GM18507 (cell line): ENCODE results near the gene IPPK.

ENCODE experiments used
- DNase-seq: peaks from one replicate; pipeline ENCODE4 v3.0.0; 2011; ENCODE audit warnings: low read depth; ENCODE audit not compliant: insufficient read length; ENCODE audit errors: extremely low spot score
- FAIRE-seq: peaks from 2 replicates; lab custom pipeline; 2011; peaks lifted over from hg19 to GRCh38; lab: Jason Lieb, UNC

Gene IPPK

DNA sequence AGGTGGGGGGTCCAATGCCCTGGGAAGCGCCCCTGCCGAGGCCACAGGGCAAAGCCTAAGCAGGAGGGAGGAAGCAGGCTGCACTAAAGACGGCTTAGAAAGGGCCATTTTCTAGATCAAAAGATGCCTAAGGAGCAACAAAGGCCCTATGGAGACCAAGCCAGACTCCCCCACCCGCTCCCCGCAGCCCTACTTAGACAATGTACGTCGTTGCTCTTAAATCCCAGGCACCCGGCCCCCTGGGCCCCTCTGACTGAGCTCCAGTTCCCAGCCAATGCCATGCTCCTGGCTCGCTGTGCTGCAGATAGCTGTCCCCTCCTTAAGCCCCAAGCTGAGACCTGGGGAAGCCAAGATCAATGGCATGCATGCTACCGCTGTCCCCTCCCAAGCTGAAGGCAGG is 10.3 kb downstream of the IPPK start:
- DNase-seq (no peak), FAIRE-seq (no peak)

DNA sequence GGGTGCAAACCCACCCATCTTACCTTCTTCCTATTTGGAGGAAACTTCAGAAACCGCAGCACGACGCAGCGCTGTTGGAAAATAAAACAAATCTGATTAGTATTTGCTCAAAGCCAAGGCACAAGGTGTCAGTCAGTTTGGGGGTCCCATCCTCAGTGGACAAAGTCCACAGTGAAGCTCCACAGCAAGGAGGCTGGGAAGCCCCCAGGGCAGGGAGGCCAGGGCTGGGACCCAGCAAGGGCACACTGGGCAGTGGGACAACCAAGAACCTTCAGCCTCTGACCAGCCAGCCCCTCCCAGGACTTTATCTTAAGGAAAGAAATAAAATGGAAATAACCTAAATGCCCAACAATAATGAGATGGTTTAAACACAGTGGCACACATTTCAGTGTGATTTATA is 11.3 kb downstream of the IPPK start:
- FAIRE-seq (no peak), DNase-seq (no peak)

DNA sequence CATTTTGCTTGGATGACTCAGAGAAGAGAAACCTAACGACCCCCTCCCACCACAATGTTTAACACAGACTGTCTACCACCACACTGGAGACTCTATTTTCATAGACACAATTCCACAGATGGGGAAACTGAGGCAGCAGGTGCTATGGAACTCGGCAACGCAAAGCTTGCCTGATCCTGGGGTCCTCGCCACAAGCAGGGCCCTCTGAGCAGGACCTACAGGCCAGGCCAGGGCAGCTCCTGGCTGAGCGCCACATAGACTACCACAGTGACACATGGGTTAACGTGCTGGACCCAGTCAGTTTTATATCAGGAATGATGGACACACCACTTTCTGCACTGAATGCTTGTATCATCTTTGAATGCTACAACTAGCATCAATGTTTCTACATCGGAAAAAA is 11.8 kb downstream of the IPPK start:
- DNase-seq = no peak
- FAIRE-seq = no peak

DNA sequence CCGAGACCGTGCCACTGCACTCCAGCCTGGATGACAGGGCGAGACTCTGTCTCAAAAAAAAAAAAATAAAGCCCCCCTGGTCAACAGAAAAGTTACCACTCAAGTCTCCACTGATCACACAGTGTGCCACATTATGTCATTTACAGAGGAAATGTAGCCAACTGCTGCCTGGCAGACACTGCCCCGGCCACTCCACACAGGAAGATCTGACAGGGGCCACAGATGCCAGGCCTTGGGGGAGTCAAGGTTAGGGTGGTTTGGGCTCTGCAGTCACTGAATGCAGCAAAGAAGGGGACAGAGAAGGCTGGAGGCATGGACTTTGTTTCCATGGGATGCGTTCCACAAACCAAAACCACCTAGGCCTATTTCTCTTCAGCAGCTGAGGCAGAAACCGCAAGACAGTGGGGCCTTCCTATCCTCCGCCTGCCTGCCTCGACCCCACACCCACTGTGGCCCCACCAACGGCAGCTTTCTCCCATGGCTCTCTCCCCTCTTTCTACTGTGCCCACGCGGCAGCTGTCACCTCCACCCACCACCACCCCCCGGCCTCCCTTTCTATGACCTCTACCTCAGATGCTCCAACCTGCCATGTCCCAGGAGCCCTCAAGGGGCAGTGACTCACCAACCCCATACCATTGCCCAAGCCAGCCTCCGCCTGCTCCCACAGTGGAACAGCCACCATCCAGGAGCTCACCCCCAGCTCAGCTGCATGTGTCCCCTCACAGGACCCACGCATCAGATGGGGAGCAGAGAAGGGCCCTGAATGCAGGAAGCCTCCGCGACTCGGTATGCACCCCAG is 12.4 kb downstream of the IPPK start:
- FAIRE-seq = no peak
- no peak for DNase-seq

DNA sequence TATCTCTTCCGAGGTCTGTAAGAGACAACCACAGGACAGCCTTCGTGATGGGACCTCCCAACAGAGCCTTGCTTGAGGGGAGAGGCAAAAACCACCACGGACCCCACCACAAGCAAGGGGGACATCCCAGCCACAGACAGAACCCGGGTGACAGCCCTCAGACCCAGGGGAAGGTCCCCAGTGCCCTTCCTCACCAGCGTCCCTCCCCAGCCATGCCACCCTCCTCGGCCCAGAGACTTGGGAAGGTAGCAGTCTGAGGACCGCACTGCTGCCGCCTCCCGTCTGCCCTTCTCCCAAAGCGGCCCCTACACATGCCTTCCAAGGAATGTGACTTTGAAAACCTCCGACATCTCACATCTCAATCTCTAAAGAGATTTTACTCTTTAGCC is 13.4 kb downstream of the IPPK start:
- DNase-seq (no peak), FAIRE-seq (no peak)

DNA sequence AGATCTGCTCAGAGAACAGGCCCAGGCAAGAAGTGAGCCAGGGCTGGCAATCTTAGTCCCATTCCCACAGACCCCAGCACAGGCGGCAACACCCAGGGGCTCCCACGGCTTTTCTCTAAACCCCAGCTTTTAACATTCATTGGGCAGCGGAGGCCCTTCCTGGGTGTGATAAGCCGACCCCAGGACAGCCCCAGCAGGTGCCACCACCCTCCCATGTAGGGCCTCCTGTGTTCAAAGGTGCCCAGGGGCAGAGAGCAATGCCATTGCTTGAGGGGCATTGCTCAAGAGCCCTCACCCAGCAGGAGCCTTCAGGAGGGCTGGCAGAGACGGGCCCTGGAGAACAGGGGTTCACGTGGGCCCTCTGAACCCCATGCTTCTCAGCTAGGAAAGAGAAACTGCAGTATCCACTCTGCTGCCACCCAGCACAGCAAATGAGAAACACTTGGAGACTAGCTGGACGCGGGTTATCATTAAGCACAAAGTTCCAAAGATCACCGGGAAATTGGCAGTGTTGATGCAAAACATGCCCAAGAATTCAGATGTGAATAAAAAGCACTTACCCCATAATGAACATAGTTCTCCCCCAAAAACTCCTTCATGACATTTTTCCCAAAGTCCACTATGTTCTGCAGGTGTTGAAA is 13.9 kb downstream of the IPPK start:
- no peak for FAIRE-seq
- DNase-seq = no peak

DNA sequence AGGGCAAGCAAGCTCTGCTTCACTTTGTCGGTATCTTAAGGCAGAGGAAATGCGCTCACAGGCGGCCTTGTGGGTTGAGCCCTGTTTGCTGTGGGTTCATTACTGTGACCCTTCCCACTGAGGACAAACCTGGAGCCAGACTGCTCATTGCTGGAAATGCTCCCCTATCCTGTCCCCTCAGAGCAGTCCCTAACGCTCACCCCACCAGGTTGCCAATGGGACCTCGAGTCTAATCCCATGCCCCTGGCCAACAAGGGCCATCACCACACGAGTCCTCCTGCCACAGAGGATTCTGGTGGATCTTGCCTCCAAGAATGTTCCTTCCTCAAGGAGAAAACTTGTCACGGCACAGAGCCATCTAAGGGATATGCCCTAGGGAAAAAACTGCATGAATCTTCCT is 14.6 kb downstream of the IPPK start:
- DNase-seq (no peak), FAIRE-seq (no peak)

DNA sequence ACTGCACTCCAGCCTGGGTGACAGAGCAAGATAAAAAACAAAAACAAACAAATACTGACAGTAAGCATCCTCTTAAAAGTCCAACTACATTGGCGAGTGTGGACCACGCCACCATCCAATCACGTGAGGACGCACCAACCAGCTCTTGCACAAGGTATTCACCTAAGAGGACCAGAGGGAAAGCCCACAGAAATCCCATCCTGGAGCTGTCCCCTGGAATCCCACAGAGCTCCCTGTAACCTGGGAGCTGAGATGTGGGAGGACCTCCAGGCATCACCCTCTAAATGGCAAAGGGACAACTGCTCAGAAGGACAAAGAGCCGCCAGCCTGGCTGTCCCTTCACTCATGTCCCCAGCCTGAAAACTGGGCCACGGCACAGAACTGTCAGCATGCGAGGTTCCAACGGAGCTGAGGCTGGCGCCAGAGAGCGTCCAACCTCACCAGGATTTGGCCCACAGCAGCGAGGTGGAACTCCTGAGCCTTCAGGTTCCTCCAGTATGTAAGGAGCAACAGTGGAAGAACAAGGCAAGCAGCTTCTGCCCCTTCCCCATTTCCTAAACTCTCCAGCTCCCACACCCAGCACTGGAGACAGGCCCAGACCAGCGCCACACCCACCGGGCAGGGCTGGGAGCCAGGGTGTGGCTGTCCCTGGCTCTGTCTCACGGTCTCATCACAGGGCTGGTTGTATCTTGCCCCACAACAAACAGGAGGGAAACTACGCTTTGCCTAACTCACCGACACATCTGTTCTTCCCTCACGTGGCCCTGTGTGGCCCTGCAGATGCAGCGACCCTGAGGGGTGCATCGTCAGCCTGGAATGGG is 15.2 kb downstream of the IPPK start:
- no peak for FAIRE-seq
- no peak for DNase-seq

DNA sequence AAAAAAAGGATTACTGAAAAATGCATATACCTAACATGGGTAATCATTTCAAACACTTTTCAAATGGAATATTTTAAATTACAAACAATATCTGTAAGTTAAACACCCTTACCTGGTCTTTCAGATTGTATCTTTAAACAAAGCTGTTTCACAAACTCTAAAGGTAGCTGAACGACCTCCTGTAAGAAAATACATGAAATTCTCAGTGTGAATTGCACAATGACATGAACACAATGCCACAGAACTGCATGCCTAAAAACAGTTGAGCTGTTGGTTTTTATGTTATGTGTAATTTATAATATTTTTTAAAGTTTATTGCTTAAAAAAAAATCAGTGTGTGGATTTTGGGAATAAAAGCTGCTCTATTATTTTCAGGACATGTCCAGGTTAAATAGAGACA is 17.5 kb downstream of the IPPK start:
- DNase-seq = no peak
- no peak for FAIRE-seq

DNA sequence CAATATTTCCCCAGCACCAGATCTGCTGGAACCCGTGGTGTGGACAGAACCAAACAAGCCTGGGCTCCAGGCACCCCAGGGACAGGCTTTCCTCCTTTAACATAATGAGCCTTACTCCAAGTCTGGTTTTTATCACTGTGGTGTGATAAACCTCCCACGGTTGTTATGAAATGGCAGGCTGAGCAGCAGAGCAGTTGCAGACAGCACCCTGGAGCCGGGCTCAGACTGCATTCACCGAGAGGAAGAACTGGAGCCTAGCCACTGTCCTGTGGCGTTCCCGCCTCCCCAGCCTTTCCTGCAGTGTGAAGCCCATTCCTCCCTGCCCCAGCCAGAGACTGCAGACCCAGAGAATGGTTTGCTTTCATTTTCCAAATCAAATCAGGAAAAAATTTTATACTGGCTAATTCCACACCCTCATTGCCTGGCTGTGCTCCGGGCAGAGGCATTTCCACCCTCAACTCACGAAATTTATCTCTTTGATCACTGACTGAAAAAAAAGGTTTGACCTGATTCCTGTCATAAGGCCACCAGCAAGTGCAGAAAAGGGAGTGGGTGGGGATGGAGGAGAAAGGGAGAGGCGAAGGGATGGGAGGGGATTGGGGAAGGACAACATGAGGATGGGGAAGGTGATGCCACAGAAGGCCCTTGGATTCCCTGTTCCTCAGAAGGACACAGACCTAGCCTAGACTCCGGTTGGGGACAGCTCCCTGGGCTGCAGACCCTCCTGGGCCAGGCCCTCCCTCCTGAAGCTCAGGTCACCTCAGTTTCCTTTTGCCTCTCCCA is 18.9 kb downstream of the IPPK start:
- DNase-seq = no peak
- FAIRE-seq = no peak

DNA sequence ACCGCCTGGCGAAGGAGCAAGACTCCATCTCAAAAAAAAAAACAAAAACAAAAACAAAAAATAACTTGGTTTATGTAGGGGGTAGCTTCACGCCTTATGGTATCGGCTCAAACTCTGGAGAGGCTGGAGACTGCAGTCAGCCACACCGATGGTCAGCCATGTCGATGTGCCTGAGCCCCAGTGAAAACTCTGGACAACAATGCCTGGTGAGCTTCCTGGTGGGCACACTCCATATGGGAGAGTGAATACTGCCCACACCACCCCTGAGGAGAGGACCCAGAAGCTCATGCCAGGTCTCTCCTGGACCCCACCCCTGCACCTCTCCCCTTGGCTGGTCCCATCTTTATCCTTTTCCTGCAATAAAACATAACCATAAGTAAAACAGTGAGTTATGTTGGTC is 19.6 kb downstream of the IPPK start:
- no peak for FAIRE-seq
- no peak for DNase-seq

DNA sequence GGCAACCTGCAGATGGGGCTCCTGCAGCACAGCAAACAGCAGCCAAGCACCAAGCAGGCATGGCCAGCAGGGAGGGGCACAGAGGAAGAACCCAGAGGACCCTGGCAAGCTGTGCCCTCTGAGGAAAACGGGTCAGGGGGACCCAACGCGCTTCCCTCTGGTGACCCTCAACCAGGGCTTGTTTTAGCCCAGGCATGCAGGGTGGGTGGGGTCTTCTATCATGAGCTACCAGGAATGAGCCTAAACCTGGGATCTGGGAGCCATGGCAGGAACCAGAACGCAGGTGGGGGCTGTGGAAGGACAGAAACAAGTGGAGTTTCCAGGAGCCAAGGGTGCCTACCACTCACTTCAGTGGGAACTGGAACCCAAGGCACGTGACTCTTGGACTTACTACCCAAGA is 20.9 kb downstream of the IPPK start:
- no peak for FAIRE-seq
- no peak for DNase-seq

DNA sequence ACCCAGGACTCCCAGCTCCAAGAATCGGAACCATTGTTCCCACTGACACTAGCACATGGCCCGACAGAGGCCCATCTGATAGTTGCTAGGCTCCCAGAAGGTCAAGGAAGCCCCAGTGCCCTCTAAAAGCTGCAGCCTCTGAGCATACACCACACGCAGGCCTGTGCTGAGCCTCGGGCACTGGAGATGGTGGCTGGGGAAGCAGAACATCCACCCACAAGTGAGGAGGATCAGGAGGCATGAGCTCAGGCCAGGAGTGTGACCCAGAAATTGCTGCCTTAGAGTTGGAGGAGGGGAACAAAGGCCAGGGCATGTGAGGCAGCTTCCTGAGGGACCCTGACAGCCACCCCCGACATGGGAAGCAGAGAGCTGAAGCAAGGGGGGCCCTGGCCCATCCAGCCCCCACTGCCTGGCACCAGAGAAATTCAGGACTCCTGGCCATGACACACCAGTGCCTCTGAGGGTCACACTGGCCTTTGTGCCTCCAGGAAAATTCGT is 21.4 kb downstream of the IPPK start:
- FAIRE-seq (no peak), DNase-seq (no peak)

DNA sequence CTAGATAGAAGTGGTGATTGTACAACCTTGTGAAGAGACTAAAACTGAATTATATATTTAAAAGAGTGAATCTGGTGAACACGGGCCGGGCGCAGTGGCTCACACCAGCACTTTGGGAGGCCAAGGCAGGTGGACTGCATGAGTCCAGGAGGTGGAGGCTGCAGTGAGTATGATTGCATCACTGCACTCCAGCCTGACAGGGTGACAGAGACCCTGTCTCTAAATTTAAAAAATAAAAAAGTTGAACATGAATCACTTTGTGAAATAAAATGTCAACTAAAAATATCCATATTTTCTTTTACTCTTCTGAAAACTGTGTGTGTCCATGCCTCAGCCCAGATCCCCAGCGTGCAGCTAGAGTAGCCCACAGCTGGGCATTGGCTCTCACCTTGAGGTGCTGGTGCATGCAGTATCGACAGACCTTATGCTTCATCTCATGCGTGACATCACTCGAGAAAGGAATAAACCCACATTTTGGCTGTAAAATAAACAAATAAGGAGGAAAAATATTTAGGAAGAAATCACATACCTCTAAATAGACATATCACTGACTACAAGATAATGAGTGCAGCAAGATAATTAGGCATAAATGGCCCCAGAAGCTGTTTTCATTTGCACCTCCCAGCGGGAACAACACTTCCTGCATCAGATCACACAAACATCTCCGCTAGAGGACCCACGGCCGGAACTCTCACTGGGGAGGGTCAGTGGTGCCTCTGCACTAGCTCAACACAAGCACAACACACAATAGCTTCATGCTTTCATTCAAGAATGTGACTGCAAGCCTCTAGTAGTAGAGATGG is 22.1 kb downstream of the IPPK start:
- DNase-seq = no peak
- FAIRE-seq = no peak

DNA sequence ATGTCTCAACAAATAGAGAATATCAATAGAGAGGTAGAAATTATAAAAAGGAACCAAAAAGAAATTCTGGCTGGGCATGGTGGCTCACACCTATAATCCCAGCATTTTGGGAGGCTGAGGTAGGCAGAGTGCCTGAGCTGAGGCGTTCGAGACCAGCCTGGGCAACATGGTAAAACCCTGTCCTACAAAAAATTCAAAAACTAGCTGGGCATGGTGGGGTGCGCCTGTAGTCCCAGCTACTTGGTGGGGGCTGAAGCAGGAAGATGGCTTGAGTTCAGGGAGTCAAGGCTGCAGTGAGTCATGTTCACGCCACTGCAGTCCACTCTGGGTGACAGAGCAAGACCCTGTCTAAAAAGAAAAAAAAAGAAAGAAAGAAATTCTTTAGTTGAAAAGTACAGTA is 24.9 kb downstream of the IPPK start:
- FAIRE-seq (no peak), DNase-seq (no peak)

DNA sequence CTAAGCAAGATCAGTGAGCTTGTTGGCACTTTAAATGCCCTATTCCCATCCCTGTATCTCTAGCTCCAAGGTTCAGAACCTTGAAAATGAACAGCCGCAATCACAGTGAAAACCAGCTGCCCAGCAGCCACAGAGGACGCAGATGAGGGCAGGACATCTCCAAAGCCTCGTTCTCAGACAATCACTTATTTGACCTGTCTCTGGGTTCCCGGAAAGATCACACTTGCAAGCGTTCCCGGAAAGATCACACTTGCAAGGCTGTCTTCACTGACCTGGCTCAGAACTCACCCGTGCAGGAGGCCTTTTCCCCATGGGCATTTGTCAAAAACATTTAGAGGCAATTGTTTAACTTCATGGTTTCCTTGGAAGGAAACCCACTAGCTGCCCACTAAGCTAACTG is 25.7 kb downstream of the IPPK start:
- no peak for DNase-seq
- FAIRE-seq = no peak

DNA sequence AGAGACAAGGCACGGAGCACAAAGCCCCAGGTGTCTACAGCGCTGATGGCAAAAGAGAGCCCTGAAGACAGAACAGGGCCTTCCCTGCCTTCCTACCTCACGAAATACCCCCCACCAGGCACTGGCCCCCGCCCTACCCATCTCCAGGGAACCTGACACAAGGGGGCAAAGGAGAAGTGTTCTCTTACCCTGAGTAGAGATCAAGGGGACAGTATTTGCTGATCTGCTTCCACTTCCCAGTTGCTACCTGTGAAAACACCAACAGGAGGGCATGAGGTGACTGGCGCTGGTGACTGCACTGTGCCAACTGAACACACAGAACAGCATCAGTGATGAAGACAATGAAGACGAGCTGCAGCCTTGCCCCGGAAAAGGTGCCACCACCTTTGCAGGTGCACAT is 27.4 kb downstream of the IPPK start:
- FAIRE-seq = no peak
- no peak for DNase-seq

DNA sequence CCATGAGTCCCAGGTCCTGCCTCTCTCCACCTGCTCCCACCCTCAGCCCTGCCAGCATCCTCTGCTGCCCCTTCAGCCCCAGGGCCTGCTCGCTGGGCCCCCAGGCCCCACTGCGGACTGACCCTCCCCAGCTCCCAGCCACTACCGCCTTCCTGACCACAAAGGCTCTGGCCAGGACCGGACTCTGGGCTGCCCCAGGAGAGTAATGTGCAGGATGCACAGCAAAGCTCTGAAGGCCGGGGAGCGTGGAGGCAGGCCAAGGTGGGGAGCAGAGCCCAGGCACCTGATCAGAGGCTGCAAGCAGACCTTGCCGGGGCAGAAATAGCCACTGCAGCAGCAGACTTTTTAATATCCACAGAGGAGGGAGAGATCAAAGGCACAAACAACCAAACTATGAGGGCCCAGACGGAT is 27.9 kb downstream of the IPPK start:
- DNase-seq (no peak), FAIRE-seq (no peak)
